HepG2 (cell line): ENCODE measurements around the gene ANO2.

Experiments used
- ASH2L ChIP-seq: fragments of 300-600, 200-600 bp; sonication (generic); IDR thresholded peaks from 2 replicates; pipeline ENCODE4 v1.7.0; 2017; ENCODE audit warnings: low read depth, mild to moderate bottlenecking, moderate library complexity, mixed read lengths, low read length; ENCODE audit not compliant: insufficient read length
- POLR2A ChIP-seq, 2 experiments: IDR thresholded peaks; 2 replicates each; pipeline ENCODE4 v1.6.1; 2011; ENCODE audit warnings: low read depth in 2 of 2, low read length in 2 of 2, mild to moderate bottlenecking in 1 of 2, moderate library complexity in 1 of 2; ENCODE audit not compliant: insufficient read depth in 1 of 2
- RBFOX2 ChIP-seq: fragments of 200-400 bp; formaldehyde crosslinking; IDR thresholded peaks from 2 replicates; pipeline ENCODE4 v1.6.1; 2017; ENCODE audit warnings: low read depth, mild to moderate bottlenecking, low read length
- ZBTB1 ChIP-seq: sonication (generic); formaldehyde crosslinking; IDR thresholded peaks from 2 replicates; pipeline ENCODE4 v1.4.0; 2020; ENCODE audit warnings: missing genetic modification reagents, borderline replicate concordance
- ZFP36 ChIP-seq: fragments of 150-350 bp; IDR thresholded peaks from 2 replicates; pipeline ENCODE4 v1.6.1; 2018; ENCODE audit warnings: borderline replicate concordance, low read length, low read depth; ENCODE audit not compliant: partially characterized antibody
- TF ChIP-seq, protein P1 (sequence below): sonication (generic); formaldehyde crosslinking; conservative IDR thresholded peaks from 2 replicates; pipeline ENCODE4 v1.8.1; 2023; ENCODE audit warnings: missing genetic modification reagents

DNA sequence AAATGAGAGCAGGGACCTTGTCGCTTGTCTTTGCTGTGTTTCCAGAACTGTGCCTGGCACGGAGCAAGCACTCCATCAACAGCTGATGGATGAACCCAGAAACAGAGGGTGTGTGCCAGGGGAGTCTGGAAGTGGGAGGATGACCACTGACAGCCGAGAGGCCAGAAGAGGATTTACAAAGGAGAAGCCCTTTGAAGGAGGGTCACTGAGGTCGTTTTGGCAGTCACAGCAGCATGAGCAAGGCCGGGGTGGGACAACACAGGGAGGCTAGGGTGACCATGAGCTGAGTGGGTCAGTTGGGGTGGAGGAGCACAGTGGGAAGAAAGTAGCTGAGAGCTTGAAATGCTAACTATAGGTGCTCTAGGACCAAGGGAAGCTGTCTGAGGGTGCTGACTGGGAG, 313.6 kb downstream of the ANO2 start:
- TF ChIP-seq POLR2A (IDR thresholded peaks at IDR 0.05; ENCODE audit: insufficient read depth in 1 of 2, low read depth in 2 of 2, low read length in 2 of 2) (no peak), ZFP36 (no peak), ASH2L (no peak), RBFOX2 (no peak), ZBTB1 (CRISPR knock-in tag) (no peak)
- TF ChIP-seq, protein P1, sequence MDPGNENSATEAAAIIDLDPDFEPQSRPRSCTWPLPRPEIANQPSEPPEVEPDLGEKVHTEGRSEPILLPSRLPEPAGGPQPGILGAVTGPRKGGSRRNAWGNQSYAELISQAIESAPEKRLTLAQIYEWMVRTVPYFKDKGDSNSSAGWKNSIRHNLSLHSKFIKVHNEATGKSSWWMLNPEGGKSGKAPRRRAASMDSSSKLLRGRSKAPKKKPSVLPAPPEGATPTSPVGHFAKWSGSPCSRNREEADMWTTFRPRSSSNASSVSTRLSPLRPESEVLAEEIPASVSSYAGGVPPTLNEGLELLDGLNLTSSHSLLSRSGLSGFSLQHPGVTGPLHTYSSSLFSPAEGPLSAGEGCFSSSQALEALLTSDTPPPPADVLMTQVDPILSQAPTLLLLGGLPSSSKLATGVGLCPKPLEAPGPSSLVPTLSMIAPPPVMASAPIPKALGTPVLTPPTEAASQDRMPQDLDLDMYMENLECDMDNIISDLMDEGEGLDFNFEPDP (CRISPR knock-in tag) = no peak
